ENCODE measurements around the gene CDYL.

The CDYL gene

GRCh38 chr6:4903121-4903520, 126.9 kb downstream of the CDYL start:
- no peaks in the 10 kb centered on the region for H3K79me2 ChIP-seq (ENCODE audit: insufficient read depth, low read length)
- H2AFZ ChIP-seq (ENCODE audit: low read length), result no peak overlapping the region
- no peaks in the 10 kb centered on the region for H4K20me1 ChIP-seq (ENCODE audit: insufficient read depth, low read length)
- no peaks in the 10 kb centered on the region for H3K36me3 ChIP-seq (ENCODE audit: insufficient read depth, low read length)
- no peak overlapping the region for H3K4me3 ChIP-seq (ENCODE audit: low read depth, low read length, poor library complexity, severe bottlenecking)
- H3K9ac ChIP-seq (ENCODE audit: low read length), result no peak overlapping the region
- no peaks in the 10 kb centered on the region for H3F3A ChIP-seq (ENCODE audit: insufficient read depth, low read length)
- TF ChIP-seq CTCF (IDR thresholded peaks at IDR 0.05; ENCODE audit: low read length), result no peak
- TF ChIP-seq EZH2 (IDR thresholded peaks at IDR 0.05; ENCODE audit: borderline replicate concordance, low read length), result no peak
- no peaks in the 10 kb centered on the region for H3K9me2 ChIP-seq (ENCODE audit: low read depth, low read length)
- H3K27ac ChIP-seq (ENCODE audit: low read depth, low read length, poor library complexity, severe bottlenecking), result no peak overlapping the region
- peaks cover 13% of the 10 kb centered on the region for H3K4me1 ChIP-seq (ENCODE audit: insufficient read depth, low read length, severe bottlenecking)
- no peaks in the 10 kb centered on the region for H3K9me3 ChIP-seq (ENCODE audit: low read length)
- no peak overlapping the region for H3K4me2 ChIP-seq (ENCODE audit: low read length)
- H3K27me3 ChIP-seq (ENCODE audit: insufficient read depth, low read length), result no peaks in the 10 kb centered on the region

GRCh38 chr6:4903751-4904370, 127.7 kb downstream of the CDYL start:
- peaks cover 13% of the 10 kb centered on the region for H3K4me1 ChIP-seq (ENCODE audit: insufficient read depth, low read length, severe bottlenecking)
- no peak overlapping the region for H3K4me2 ChIP-seq (ENCODE audit: low read length)
- TF ChIP-seq EZH2 (IDR thresholded peaks at IDR 0.05; ENCODE audit: borderline replicate concordance, low read length) (no peak), CTCF (IDR thresholded peaks at IDR 0.05; ENCODE audit: low read length) (no peak)
- H3K9ac ChIP-seq (ENCODE audit: low read length), result no peak overlapping the region
- no peaks in the 10 kb centered on the region for H3K79me2 ChIP-seq (ENCODE audit: insufficient read depth, low read length)
- no peaks in the 10 kb centered on the region for H3K27me3 ChIP-seq (ENCODE audit: insufficient read depth, low read length)
- no peaks in the 10 kb centered on the region for H3K9me3 ChIP-seq (ENCODE audit: low read length)
- H3K4me3 ChIP-seq (ENCODE audit: low read depth, low read length, poor library complexity, severe bottlenecking), result no peak overlapping the region
- no peaks in the 10 kb centered on the region for H3K9me2 ChIP-seq (ENCODE audit: low read depth, low read length)
- no peaks in the 10 kb centered on the region for H4K20me1 ChIP-seq (ENCODE audit: insufficient read depth, low read length)
- H2AFZ ChIP-seq (ENCODE audit: low read length), result no peak overlapping the region
- no peaks in the 10 kb centered on the region for H3F3A ChIP-seq (ENCODE audit: insufficient read depth, low read length)
- no peak overlapping the region for H3K27ac ChIP-seq (ENCODE audit: low read depth, low read length, poor library complexity, severe bottlenecking)
- H3K36me3 ChIP-seq (ENCODE audit: insufficient read depth, low read length), result no peaks in the 10 kb centered on the region

GRCh38 chr6:4904461-4905025, 128.3 kb downstream of the CDYL start:
- no peaks in the 10 kb centered on the region for H3K9me3 ChIP-seq (ENCODE audit: low read length)
- no peaks in the 10 kb centered on the region for H3F3A ChIP-seq (ENCODE audit: insufficient read depth, low read length)
- H3K9ac ChIP-seq (ENCODE audit: low read length), result no peak overlapping the region
- H3K27me3 ChIP-seq (ENCODE audit: insufficient read depth, low read length), result no peaks in the 10 kb centered on the region
- H3K9me2 ChIP-seq (ENCODE audit: low read depth, low read length), result no peaks in the 10 kb centered on the region
- H3K4me3 ChIP-seq (ENCODE audit: low read depth, low read length, poor library complexity, severe bottlenecking), result no peak overlapping the region
- TF ChIP-seq EZH2 (IDR thresholded peaks at IDR 0.05; ENCODE audit: borderline replicate concordance, low read length) (no peak), CTCF (IDR thresholded peaks at IDR 0.05; ENCODE audit: low read length) (no peak)
- H4K20me1 ChIP-seq (ENCODE audit: insufficient read depth, low read length), result no peaks in the 10 kb centered on the region
- H3K27ac ChIP-seq (ENCODE audit: low read depth, low read length, poor library complexity, severe bottlenecking), result no peak overlapping the region
- H3K4me2 ChIP-seq (ENCODE audit: low read length), result no peak overlapping the region
- H3K4me1 ChIP-seq (ENCODE audit: insufficient read depth, low read length, severe bottlenecking), result peaks cover 13% of the 10 kb centered on the region
- H3K36me3 ChIP-seq (ENCODE audit: insufficient read depth, low read length), result no peaks in the 10 kb centered on the region
- no peak overlapping the region for H2AFZ ChIP-seq (ENCODE audit: low read length)
- no peaks in the 10 kb centered on the region for H3K79me2 ChIP-seq (ENCODE audit: insufficient read depth, low read length)
